HL-60/S4 (cell line): ENCODE data around the gene ERICH4.
"Not testable (repeated sequence)": the region's sequence is repeated elsewhere in the genome, so short reads cannot be mapped to it uniquely, and the experiment has no call there.

Experiments used
- in situ Hi-C: fragments of 300-500 bp; cut with MboI; formaldehyde crosslinking; loops from 2 replicates; pipeline ENCODE4 v1.14.3; 2022; ENCODE audit warnings: low sequenced_read_pairs

ERICH4 gene

DNA sequence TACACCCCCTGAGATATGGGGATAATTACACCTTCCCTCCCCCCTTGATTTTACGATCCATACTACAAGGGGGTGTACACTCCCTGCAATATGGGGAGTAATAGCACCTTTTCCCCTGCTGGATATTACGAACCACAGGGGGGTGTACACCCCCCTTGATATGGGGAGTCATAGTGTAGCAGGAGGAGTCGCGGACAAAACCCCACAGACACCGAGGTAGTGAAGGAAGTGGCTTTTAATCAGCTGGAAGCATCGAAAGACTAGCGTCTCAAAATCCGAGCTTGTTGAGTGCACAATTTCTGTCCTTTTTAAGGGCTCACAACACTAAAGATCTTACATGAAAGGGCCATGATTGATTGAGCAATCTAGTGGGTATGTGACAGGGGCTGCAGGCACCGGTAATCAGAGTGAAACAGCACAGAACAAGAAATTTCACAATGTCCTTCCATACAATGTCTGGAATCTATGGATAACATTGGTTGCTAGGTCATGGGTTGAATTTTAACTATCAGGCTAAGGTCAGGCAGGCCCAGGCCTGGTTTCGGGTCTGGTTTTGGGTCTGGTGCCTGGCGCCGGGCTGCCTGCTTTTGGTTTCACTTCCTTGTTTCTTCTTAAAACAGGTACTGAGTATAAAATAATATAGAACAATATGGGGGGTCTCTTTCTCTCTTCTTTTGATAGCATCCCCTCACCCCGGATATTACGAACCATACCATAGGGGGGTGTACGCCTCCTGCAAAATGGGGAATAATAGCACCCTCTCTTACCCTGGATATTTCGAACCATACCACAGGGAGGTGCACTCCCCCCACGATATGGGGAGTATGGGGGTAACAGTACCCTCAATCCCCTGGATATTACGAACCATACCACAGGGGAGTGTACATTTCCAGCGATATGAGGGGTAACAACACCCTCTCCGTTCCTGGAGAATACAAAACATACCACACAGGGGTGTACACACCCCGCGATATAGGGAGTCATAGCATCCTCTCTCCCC is 20.6 kb downstream of the ERICH4 start:
- in situ Hi-C loops = not testable (repeated sequence)

DNA sequence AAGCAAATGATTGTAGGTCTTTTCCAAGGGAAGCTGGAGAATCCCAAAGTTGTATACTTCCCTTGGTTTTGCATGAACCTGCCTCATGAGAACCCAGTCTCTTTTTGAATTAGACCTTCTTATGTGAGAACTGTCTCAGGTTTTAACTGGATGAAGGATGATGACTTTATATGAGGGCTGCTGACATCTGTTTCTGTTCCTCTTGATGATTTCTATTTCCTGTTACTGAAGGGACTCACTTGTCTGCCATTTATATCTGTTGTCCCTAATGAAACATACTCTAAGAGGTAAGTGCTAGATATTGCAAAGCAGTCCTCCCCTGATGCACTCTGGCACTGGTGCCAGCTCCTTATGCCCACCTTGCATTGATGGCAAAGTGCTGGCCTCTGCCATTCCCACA is 33.6 kb downstream of the ERICH4 start:
- in situ Hi-C loops = no loop called here

DNA sequence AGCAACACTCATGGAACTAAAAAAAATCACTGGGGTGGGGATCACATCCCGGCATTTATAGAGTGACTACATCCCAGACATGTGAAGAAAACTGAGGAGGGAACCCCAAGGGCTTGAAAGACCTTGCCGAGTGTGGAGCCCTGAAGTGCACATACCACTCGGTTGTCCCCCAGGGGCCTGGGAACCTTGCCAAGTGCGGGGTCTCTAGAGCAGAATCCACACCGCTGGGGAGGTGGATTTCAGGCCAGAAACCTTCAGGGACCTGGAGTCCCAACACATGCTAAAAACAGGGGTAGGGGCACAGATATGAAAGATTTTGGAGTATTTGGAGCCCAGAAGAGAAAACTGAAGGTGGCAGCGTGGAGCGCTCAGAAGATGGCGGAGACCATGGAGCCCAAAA is 35.2 kb downstream of the ERICH4 start:
- in situ Hi-C loops = no loop called here

DNA sequence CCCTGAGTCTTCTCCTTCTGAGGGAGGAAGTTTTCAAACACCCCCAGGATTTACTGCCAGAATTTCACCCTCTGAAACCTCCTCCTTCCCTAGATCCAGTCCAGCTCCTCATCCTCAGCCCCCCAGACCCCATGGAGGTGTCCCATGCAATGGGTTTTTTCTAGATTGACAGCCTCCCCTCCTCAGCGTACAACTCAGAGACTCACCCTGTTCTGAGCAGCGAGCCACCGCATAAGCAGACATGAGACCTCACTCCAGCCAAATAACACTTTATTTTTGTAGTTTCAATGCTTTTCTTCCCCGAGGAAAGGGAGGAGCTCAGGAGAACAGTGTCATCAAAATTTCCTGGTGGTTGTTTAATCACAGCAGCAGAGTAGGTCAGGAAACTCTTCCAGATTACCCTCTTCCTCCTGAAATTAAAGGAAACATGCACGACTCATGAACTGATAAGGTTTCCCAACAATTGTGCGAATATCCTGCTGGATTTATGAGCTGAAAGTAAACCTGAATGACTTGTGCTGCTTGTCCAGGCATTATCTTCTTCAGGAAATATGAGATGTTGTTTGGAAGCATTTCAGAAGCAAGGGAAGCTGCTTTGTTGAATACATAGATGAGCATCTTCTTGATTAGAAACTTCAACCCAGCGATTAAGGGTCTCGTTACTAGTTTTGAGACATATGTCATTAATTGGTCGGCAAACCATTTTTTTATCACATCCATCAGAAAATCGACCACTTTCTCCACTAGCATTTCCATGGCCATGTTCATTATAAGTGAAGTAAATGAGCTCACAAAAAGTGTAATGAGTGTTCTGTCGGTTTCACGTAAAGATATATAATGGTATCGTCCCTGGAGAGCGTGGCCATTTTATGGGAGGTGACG is 36.2 kb downstream of the ERICH4 start:
- in situ Hi-C loops = no loop called here

DNA sequence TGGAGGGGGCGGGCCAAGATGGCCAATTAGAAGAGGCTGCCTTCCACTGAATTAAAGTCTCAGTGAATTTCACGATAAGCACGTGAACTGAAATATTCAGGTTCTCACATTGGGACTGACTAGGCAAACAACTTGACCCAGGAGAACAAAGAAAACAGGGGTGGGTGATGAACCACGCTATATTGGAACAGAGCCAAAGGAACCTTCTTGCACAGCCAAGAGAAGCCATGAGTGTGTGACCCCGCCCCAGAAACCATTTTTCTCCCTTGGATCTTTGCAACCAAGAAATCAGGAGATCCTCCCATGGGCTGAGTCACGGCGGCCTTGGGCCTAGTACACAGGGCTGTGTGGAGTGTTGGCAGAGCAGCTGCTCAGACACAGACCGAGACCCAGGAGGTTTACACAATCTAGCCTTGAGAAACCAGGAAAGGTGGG is 36.8 kb downstream of the ERICH4 start:
- in situ Hi-C loops = no loop called here

DNA sequence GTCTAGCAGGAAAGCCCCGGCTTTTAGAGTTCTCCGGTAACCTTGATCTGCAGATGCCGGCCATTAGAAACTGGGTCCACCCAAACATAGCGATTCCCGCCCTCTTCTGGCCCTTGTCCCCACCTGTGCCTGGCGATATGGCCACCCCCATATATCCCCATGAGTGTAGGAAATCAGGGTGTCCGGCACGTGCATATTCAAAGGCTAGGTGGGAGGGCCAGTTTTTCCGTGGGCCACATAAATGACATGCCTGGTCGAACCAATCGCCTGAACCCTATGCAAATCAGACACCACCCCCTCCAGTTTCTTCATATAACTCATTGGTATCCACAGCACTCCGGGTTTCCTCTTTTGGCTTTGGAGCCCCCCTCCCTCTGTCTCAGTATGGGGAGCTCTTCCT is 37.4 kb downstream of the ERICH4 start:
- in situ Hi-C loops = no loop called here

DNA sequence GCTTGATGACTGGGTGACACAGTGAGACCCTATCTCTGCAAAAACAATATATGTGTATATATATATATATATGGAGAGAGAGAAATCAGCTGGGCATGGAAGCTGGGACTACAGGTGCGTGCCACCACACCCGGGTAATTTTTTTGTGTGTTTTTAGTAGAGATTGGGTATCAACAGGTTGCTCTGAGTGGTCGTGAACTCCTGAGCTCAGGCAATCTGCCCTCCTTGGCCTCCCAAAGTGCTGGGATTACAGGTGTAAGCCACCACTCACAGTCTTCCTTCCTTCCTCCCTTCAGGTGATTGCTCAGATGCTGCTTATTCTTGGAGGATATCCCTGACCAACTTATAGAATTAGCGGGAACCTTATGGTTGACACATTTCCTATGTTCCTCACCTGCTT is 41.9 kb downstream of the ERICH4 start:
- in situ Hi-C loops = no loop called here

DNA sequence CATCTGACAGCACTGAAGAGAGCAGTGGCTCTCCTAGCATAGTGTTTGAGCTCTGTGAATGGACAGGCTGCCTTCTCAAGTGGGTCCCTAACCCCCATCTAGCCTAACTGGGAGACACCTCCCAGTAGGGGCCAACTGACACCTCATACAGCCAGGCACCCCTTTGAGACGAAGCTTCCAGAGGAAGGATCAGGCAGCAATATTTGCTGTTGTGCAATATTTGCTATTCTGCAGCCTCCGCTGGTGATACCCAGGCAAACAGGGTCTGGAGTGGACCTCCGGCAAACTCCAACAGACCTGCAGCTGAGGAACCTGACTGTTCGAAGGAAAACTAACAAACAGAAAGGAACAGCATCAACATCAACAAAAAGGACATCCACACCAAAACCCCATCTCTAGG is 44.0 kb downstream of the ERICH4 start:
- in situ Hi-C loops = not testable (repeated sequence)

DNA sequence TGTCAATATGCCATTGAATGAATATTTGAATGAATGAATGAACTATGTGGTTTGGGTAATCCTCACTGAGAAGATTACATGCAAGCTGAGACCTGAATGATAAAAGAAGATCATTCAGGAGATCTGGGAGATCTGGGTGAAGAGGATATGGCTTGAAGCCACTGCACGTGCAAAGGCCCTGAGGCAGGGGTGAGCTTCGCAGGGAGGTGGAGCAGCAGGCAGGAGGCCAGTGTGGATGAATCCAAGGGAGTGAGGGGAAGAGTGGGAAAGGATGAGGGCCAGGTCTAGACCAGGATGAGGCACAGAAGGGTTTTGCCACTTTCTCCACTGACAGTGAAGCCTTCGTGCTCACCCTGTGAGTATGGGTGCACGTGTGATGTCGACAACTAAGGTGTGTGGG is 49.9 kb downstream of the ERICH4 start:
- in situ Hi-C loops = no loop called here
